CD4-positive, alpha-beta T cell treated with Interleukin-17A for 4 hours (primary cell): ENCODE results near the gene RARA.
A peak's percentile ranks its signal among the peaks of the same experiment; 100 is the strongest.

Source experiments
- DNase-seq: peaks from one replicate; pipeline ENCODE4 v3.0.0-alpha.2; 2020; ENCODE audit warnings: mixed read lengths

Gene RARA

GRCh38 chr17:40309031-40309948 lies at the start of gene RARA:
Gene RARA, plus strand, starts transcription at chr17:40309180. Its CDS starts 22,039 bp downstream, at chr17:40331219.
- DNase-seq = no peak

- DNase-seq = no peak
These were observed 49.5 kb upstream of the RARA start for GRCh38 chr17:40259505-40259904.

DNA sequence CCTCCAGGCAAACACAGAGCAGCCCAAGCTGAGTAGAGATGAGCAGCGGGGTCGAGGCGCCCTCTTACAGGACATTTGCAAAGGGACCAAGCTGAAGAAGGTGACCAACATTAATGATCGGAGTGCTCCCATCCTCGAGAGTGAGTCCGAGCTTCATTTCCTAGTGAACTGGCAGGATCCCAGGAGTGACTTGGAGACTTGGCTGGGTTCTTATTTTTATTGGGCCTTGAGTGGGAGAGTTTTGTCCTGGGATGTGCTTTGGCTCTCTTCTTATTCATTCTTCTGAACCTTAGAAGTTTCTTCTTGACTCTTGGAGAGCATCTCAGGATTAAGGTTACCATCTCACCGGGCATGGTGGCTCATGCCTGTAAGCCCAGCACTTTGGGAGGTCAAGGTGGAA lies 48.5 kb upstream of the RARA start:
- no peak for DNase-seq

DNA sequence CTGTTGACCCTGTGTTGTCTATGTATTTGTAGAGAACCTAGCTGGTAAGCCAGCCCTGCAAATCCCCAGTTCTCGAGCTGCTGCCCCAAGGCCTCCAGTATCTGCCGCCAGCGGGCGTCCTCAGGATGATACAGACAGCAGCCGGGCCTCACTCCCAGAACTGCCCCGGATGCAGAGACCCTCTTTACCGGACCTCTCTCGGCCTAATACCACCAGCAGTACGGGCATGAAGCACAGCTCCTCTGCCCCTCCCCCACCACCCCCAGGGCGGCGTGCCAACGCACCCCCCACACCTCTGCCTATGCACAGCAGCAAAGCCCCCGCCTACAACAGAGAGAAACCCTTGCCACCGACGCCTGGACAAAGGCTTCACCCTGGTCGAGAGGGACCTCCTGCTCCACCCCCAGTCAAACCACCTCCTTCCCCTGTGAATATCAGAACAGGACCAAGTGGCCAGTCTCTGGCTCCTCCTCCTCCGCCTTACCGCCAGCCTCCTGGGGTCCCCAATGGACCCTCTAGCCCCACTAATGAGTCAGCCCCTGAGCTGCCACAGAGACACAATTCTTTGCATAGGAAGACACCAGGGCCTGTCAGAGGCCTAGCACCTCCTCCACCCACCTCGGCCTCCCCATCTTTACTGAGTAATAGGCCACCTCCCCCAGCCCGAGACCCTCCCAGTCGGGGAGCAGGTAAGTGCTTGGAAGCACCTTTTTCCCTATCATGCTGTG lies 44.4 kb upstream of the RARA start:
- DNase-seq = no peak

GRCh38 chr17:40265337-40265736 lies 43.6 kb upstream of the RARA start:
- DNase-seq = no peak

DNA sequence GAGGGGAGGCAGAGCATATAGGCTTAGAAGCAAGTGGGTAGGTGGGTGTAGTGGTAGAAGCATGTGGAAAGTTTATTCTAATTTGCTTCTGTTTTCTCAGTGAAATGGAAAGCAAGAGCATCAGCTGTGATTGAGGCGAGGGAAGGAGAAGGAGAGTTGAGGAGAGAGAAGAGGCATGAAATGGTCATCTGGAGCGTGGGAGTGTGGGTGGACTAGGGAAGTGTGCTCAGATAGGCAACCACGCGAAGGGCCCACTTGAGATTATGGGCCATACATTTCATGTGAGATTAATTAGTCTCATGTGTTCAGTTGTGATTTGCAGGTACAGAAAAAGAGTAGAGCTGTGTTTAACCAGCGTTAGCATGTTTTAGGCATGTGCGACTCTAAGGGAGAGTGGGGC lies 42.1 kb upstream of the RARA start:
- DNase-seq = no peak

GRCh38 chr17:40268141-40268712 lies 40.8 kb upstream of the RARA start:
- no peak for DNase-seq

DNA sequence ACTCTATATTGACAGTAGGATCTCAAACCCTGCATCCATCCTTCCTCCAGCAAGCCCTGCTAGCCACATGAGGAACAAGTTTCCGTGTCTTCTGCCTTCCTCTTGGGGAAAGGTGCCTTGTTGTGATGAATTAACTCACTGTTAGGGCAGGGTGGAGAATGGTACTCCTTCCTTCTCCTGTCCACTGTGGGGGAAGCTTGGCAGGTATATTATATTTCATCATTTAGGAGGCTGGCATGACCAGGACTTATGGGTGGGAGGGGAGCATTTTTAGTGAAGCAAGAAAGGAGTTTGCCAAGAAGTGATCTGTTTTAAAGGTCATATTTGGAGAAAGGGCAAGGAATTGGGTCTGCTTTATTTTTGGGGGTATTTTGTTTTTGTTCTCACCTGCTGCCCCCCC lies 30.6 kb upstream of the RARA start:
- DNase-seq = no peak

DNA sequence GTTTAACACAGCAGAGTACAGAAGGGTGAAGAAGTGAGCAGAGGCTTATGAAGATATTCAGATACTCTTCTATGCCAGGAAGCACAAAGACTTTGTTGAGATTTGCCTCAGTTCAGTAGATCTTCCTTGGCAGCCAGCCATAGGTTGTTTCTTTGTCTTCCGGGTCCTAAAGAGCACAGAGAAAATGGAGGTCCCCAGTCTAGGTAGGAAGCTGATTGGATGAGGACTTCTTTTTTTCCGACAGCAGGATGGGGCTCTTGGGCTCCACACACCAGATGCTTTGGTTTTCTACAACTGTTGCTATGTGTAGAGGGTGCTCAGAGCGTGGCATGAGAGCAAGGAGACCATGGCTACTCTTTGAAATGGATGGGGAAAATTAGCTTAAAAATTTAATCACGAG lies 29.6 kb upstream of the RARA start:
- DNase-seq = no peak

GRCh38 chr17:40281663-40282062 lies 27.3 kb upstream of the RARA start:
- DNase-seq = no peak

DNA sequence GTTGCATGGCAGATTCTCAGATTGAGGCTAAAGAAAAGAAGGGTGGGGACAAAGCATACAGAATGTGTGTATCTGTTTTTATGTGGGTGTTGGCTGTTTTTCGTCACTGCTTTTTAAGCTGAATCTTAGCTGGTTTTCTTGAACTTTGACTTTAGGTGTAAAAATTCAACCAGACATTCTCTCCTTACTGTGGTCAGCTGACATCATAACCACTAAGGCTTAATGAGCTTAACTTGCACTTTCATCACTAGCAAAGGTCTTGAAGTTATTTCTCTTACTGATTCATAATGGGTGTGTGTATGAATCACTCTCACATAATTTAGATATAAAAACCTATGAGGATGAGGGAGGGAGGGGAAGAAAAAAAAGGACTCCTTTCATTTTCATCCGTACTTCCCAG lies 25.3 kb upstream of the RARA start:
- DNase-seq = peak; percentile 5

GRCh38 chr17:40284085-40284713 lies 24.8 kb upstream of the RARA start:
- DNase-seq = no peak

GRCh38 chr17:40286473-40286872 lies 22.5 kb upstream of the RARA start:
- no peak for DNase-seq

- no peak for DNase-seq
These were observed 21.9 kb upstream of the RARA start for GRCh38 chr17:40287159-40287493.

- DNase-seq = peak; percentile 97
These were observed 21.2 kb upstream of the RARA start, which contains the start of gene CDC6 for GRCh38 chr17:40287494-40288369. Gene CDC6, plus strand, starts transcription at chr17:40287879. Its CDS starts 1,542 bp downstream, at chr17:40289421.

DNA sequence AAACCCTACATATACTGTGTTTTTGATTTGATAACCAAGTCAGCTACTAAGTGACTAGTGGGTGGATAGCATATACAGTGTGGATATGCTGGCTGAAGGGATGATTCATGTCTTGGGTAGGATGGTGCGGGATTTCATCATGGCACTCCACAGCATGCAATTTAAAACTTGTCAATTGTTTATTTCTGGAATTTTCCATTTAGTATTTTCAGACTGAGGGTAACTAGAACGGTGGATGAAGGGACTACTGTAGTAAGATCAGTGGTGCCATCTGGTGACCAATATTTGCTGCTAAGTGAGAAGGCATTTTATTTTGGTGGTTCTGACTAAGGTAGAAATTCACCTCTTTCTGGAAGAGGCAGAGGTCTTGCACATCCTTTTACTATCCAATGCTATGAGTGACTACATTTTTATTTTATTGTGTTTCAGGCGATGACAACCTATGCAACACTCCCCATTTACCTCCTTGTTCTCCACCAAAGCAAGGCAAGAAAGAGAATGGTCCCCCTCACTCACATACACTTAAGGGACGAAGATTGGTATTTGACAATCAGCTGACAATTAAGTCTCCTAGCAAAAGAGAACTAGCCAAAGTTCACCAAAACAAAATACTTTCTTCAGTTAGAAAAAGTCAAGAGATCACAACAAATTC lies 18.2 kb upstream of the RARA start:
- peak; percentile 48 for DNase-seq

- DNase-seq = no peak
These were observed 17.7 kb upstream of the RARA start for GRCh38 chr17:40291281-40291664.

GRCh38 chr17:40293363-40293762 lies 15.6 kb upstream of the RARA start:
- no peak for DNase-seq

- no peak for DNase-seq
These were observed 13.2 kb upstream of the RARA start for GRCh38 chr17:40295488-40296436.

GRCh38 chr17:40297511-40297910 lies 11.5 kb upstream of the RARA start:
- DNase-seq = no peak

- DNase-seq = no peak
These were observed 10.3 kb upstream of the RARA start for GRCh38 chr17:40298726-40299125.
